GM11168 (cell line): ENCODE measurements around the gene ANKRD11.
"Not testable (repeated sequence)": the region's sequence is repeated elsewhere in the genome, so short reads cannot be mapped to it uniquely, and the experiment has no call there.

Source experiments
- in situ Hi-C: fragments of 300-500 bp; cut with MboI; formaldehyde crosslinking; loops from one replicate; pipeline ENCODE4 v1.12.0; 2022; ENCODE audit warnings: low sequenced_read_pairs; ENCODE audit not compliant: unreplicated experiment

The ANKRD11 gene

DNA sequence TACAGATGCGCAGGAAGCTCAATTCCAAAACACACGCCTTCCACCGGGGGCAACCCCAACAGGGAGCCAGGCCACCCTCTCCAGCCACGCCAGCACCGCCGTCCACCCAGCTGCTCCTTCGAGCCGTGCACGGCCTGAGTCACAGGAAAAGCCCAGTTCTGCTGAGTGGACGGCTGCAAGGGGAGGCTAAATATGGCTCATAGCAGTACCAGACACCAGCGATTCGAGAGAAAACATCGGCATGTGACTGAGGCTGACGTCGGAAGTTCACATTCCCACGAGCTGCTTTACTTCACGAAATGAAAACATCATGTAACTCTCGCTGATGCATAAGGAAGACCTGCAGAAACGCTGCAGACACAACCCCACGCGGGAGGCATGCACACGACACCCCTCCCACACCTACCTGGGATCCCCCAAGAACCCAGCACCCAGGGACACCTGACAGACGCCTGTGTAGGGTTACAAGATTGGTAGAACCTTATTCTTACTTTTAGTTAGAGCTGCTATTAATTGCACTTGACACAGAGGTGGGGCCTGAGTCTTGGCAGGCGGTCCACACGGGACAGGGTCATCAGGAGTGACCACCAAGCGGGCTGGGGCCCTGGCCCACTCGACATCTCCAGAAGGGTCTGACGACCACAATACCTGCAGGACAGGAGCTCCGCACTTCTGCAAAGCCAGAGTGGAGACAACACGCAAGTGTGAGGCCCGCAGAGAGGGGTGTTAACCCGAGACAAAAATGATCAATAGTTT is 116.8 kb downstream of the ANKRD11 start:
- in situ Hi-C loops: no loop called here

DNA sequence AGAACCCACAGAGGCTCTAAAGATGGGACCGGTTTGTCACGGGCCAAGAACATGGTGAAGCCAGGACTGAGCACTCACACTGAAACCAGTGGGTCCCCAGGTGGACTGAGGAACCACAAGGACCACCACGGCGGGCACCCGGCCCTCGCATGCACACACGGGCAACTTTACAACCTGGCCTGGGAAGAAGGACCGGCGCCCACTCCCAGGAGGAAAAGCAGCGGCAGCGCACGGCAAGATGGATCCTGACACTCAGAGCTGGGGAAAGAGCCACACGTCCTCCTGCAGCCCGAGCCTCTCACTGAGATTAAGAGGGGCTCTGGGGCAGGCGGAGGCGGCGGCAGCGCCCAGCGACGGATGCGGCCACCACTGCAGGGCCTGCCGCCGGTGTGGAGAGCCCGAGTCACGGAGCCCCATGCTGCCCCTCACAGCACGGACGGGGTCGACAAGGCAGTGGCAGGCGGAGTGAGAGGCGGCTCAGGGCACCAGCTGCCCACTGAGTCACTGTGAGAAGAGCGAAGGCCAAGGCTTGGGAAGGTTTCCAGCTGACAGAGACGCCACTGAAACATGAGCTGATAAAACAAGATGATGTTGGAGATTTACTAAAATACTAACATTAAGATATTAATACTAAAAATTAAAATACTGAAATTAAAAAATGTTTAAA is 118.3 kb downstream of the ANKRD11 start:
- in situ Hi-C loops: no loop called here

DNA sequence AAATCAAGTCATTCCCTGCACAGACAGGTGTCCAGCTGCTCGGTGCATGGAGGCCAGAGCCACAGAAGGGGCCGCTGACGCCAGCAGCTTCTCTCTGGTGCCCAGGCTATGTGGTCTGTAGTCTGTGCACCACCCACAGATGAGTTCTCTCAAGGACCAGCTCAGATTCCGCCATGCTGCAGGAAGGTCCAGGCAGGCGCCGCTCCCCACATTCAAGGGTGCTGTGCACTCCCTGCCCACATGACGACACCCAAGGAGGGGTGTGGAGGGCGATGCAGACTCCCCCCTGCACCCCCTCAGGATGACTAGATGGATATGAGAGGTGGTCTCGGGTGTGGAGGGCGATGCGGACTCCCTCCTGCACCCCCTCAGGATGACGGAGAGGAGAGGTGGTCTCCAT is 119.0 kb downstream of the ANKRD11 start:
- in situ Hi-C loops: no loop called here

DNA sequence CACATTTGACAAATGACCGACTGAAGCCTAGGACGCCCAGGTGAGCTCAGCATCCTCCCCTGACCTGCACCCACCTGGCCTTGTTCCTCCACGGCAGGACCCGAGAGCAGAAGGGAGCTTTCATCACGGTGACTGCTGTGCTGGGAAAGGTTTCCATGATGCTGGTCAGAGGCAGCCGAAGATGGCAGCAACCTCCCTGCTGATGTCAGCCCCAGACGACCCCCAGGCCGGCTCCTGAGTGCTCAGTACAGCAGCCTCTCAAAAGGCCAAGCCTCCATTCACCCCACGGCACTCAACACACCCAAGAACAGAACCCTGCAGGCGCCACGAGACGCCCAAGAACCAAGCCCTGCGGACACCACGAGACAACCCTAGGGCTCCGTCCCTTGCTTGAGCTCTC is 119.8 kb downstream of the ANKRD11 start:
- in situ Hi-C loops: no loop called here

DNA sequence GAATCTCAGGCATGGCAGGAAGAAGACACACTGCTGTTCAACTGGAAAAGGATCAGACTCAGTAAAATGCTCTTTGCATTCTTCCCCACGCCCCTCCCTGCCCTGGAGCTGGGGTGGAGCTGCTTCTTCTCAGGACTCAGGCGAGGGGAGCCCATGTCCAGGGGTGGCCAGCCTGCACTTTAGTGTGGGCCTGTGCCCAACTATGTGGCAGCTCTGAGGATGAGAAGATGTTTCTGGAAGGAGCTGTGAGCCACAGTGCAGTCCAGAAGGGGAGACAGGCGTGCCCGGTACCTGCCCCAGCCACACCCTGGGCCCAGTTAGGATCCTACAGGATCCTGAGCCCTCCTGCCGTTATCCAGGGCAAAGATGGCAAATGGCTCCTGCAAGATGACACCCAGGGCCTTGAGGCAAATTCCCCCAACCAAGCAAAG is 120.3 kb downstream of the ANKRD11 start:
- in situ Hi-C loops: no loop called here

DNA sequence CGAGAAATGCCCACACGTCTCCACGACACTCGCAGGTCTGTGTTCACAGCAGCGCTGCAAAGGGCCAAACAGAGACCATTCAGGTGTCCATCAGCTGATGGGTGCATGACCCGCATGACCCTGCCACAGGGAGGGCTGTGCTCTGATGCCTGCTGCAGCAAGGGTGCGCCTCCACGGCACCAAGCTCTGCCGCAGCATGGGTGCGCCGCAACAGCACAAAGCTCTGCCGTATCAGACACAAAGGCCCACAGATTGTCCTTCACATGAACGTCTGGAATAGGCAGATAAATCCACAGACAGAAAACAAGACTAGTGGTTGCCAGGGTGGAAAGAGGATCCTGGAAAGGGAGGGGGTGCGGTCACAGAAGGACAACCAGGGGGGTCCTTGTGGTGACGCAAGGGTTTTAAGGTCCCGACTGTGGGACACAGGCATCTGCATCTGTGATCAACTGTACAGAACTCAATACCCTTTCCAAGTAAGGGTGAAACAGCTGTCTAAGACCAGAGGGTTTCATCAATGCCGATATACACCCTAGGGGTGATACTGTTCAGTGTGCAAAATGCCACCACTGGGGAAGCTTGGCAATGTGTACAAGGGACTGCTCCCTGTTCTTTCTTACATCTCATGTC is 121.0 kb downstream of the ANKRD11 start:
- in situ Hi-C loops: no loop called here

DNA sequence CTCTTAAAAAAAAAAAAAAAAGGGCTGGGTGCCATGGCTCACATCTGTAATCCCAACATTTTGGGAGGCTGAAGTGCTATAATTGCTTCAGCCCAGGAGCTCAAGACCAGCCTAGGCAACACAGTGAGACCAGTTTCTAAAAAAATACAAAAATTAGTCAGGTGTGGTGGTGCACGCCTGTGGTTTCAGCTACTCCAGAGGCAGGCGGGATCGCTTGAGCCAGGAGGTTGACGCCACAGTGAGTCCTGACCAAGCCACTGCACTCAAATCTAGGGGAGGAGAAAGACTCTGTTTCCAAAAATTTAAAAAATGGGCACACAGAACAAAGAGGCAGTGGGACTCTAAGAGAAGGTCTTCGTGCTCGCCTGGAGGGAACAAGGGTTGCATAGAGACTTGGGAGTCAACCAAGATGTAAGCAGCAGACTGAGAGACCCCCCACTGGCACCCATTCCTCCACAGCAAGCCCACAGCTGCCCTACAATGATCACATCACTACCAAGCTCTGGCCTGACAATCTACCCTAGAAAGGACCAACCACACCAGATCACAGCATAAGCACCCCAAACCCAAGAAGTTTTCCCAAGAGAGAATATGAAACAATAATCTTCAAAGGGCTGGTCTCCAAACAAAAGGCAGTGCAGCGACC is 121.6 kb downstream of the ANKRD11 start:
- in situ Hi-C loops: no loop called here

DNA sequence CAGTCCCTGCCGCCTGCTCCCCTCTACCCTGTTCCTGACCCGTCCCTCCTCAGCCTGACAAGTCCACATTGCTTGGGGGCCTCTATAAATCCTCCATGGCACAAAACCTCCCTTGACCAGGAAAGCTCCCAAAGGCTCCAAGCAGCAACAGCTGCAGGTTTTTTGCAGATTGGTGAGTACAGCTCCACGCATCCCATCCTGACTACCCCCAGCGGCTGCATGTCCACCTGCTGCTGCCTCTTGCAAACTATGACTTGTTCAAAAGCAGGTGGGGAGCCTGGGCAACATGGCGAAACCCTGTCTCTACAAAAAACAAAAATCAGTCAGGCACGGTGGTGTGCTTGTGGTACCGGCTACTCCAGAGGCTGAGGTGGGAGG is 122.8 kb downstream of the ANKRD11 start:
- in situ Hi-C loops: no loop called here

DNA sequence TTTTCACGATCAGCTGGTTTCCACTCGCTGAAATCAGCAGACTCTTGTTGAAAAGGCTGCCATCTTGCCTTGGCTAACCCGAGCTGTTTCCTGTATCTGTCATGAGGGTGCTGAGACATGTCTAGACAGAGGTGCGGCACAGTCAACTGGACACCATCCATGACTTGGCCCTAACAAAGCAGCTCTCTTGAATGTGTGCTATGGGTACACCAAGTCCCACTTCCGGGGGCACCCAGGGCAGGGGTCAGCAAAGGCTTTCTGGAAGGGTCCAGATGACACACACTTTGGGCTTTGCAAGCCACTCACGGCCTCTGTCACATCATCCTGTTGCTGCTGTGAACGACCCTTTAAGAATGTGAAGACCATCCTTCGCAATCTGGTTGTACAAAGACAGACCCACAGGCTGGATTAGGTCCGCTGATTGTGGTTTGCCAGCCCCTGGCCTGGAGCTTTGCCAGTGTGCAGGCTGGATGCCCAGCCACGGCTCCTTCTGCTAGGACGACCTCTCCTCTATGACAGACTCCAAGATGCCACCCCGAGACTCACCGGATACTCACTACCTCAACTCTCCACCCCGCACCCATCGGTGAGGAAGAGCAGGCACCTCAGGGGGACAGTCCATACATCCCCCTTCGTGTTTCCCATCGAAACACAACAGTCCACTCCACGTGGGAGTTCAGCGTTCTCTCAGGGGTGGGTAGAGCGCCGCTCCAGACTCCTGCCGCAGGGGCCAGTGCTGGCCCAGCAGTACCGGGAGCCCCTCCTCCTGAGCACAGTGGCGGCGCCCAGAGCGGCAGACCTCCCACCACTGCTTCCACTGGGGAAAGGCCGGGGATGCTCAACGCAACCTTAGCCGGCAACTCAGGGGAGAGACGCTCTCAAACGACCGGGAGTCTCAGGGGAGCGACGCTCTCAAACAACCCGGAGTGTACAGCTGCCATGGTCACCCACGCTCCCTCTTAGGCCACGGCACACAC is 123.5 kb downstream of the ANKRD11 start:
- in situ Hi-C loops: no loop called here

DNA sequence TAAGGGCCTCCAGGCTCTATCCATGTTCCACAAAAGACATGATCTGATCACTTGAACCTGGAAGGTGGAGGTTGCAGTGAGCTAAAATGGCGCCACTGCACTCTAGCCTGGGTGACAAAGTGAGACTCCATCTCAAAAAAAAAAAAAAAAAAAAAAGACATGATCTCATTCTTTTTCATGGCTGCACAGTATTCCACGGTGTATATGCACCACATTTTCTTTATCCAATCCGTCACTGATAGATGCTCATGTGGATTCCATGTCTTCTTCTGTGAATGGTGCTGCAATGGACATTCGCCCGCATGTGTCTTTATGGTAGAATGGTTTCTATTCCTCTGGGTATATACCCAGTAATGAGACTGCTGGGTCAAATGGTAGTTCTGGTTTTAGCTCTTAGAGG is 124.4 kb downstream of the ANKRD11 start:
- in situ Hi-C loops: no loop called here

DNA sequence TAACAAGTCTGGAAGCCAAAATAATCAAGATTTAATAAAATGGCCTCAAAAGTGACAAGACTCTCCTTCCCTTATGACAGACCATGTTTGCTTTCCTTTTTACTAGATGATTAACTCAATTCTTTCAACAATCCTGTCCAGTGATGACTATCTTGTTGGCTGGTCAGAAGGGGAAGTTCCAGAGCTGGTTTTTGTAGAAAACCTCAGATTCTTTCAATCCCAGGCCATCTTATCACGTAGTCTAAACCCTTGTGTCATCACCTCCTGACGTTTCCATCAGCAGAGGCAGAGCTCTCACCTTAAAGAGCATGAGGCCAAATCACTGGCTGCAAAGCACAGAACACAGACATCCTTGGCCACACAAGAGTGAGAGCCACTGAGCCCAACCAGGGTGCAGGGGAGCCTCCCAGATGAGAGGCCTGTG is 125.3 kb downstream of the ANKRD11 start:
- in situ Hi-C loops: no loop called here

DNA sequence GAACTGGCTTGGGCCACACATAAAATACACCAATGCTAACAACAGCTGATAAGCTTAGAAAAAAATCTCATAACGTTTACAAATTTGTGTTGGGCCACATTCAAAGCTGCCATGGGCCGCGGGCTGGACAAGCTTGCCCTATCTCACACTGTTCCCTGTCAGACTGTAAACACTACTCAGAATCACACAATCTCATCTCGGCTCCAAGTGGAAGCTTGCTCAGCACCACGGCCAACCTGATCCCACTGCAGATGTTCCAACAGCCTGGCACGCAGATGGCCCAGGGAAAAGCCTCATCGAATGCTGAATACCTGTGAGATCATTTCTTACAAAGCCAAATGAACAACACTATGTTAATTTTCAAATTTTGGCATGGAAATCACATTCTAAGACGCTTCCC is 125.8 kb downstream of the ANKRD11 start:
- in situ Hi-C loops: no loop called here

DNA sequence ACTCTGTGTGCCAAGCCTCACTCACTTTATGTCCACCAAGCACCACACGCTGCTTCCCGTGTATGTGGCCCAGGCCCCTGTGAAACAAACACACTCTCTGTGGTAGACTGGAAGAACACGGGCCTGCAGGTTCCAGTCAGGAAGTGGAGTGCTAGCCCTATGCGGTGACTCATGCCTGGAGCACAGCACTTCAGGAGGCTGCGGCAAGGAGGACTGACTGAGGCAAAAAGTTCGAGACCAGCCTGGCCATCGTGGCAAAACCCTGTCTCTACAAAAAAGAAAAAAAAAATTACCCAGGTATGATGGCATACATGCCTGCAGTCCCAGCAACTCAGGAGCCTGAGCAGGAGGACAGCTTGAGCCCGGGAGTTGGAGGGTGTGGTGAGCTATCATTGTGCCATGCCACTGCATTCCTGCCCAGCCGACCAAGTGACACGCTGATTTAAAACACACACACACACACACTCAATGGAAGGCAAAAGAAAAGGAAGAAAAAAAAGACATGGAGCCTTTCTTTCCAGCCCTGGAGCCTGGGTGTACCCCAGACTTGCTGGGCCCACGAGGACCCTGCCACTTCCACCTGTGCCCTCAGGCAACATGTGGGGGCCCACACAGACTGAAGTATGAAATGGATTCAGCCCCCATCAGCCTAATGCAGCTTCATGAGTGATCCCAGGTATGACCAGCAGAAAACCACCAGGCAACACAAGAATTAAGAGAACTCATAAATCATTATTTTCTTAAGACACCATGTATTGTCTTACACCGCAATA is 126.6 kb downstream of the ANKRD11 start:
- in situ Hi-C loops: no loop called here

DNA sequence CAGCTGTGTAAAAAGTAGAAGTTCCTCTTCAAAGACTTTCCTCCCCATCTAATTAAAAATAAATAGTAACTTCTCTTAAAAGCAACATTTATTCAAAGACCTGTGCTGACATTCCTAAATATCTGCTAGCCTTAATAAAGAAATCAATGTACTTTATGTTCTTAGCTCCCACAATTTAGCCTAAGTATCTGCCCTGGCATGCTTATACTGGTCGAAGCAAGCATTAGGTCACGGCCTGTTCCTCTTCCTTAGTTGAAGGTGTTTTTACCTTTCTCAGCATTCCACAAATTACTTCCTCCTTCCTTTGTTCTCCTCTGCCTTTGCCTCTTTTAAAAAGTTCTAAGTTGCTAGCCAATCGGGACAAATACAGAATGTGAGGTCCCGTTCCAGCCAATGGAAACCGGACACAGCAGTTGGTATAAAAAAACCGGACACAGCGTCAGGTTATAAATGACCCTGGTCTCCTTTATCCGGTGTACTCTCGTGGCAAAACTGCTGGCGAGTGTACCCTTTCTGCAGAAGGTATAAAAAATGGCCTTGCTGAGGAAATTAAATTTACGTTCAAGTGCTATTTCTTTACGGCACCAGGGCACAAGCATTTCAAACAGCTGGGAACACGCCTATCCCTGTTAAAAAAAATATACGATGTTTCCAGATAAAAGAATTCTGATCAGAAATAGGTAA is 127.7 kb downstream of the ANKRD11 start:
- in situ Hi-C loops: not testable (repeated sequence)

DNA sequence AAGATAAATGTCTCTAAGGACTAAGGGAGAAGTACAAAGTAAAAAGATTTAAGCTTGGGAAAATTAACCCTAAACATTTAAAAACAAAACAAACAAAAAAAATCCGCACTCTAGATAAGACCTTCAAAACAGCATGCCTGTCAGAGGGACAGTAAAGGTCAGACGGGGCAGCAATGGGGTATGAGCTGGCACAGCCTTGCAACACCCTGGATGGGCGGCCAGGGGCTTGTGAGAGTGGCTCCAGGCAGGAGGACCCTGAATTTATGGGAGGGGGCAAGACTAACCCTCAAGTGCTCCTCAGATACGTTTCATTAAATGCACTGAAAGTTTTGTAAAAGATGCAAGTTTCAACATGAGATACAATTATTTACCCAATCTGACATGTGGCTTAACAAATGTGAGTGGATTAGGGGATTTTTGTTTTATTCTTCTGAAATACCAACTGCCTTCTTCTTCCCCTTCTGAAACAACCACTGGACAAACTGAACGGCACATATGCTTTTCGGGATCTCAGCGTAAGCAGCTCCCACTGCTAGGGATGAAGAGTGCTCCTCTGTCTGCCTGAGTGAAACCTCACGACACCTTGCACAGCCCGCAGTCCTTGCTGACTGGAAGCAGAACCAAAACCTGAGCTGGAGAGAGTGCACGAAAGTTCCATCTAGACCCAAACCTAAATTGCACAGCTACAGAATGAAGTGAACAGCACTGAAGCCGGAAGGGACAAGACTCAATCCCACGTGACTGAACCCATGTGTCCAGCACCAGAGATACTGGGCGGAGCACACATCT is 128.4 kb downstream of the ANKRD11 start:
- in situ Hi-C loops: no loop called here

DNA sequence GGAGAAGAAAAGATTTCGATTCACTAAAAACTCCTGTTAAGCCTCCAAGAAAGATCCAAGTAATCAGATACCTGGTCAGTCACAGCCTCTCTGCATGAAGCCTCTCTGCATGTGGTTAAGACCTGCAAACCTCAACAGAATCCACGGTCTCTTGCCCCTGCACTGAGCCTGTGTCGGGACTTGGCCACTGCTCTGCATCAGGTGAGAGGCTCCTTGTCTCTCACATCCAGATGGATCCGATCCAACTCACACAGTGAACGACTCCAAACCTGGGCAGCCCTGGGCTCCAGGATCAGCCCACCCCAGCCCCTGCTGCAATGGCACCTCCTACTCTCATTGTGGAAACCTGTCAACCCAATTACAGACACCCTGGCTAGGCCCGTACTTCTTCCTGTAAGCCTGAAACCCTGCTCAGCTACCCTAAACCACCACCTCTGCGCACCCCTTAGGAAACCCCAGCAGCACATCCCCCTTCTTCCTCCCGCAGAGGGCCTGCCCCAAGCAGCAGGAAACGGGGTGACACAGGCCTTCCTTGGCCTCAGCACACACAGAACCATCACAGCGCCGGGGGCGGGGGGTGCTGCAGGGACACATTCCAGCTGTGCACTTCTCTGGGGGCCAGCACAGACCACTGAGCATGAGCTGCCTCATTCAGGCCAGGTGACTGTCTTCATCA is 129.5 kb downstream of the ANKRD11 start:
- in situ Hi-C loops: no loop called here
